ENCODE results near the gene BTBD9.

DNA sequence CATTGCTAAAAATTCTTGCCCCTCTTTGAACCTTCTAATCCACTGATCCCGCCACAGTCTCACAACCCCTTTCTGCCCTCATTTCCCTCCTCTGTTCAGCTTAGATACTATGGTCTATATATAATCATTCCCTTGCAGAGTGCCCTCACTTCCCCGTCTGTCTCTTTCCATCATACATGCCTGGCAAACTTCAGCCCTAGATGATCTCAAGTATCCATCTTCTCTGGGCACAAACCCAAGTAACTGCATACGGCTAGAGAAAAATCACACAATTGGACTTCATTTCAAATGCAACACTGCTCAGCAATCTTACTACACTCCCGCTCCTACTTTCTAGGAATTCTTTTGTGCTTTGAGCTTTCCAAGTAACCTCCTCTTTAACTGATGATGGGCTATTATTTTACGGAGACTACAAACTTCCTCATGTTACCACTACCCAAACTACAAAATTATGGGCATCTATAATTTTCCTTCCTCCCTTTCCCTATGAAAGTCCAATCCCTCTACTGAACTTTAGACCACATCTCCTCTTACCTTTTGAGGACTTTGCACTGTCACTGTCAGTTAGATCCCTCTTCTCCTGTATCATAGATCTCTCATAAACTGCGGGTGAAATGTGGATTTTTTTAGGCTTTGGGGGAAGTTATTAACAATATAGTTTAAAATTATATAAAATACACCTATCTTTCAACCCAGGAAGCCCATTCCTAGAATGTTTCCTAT is 135.6 kb downstream of the BTBD9 start:
- TF ChIP-seq EZH2 (IDR thresholded peaks at IDR 0.05; ENCODE audit: insufficient read depth, low read length): no peak
- TF ChIP-seq, protein P1, sequence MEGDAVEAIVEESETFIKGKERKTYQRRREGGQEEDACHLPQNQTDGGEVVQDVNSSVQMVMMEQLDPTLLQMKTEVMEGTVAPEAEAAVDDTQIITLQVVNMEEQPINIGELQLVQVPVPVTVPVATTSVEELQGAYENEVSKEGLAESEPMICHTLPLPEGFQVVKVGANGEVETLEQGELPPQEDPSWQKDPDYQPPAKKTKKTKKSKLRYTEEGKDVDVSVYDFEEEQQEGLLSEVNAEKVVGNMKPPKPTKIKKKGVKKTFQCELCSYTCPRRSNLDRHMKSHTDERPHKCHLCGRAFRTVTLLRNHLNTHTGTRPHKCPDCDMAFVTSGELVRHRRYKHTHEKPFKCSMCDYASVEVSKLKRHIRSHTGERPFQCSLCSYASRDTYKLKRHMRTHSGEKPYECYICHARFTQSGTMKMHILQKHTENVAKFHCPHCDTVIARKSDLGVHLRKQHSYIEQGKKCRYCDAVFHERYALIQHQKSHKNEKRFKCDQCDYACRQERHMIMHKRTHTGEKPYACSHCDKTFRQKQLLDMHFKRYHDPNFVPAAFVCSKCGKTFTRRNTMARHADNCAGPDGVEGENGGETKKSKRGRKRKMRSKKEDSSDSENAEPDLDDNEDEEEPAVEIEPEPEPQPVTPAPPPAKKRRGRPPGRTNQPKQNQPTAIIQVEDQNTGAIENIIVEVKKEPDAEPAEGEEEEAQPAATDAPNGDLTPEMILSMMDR (IDR thresholded peaks at IDR 0.05; ENCODE audit: insufficient read depth, low read depth, low read length): no peak
